WTC11 (cell line): ENCODE measurements around the gene OBP2B. TPM values are rescaled to one million over a fixed set of nuclear protein-coding genes. Genes with fewer than 3 reads are reported as not detected.

ENCODE experiments used
- ATAC-seq: fragments of 200-7000 bp; cut with Tn5 transposase; 2 replicates; pipeline ENCODE4 v1.10.0; 2021; ENCODE audit warnings: mild to moderate bottlenecking, moderate library complexity
- CTCF ChIA-PET: fragments of 300-600 bp; sonication (Branson Sonifier 250); formaldehyde crosslinking; loops from one replicate; lab custom pipeline; 2021; ENCODE audit warnings: antibody characterized with exemption; lab: Charles Lee
- POLR2A ChIA-PET: fragments of 350-600 bp; sonication (Branson Sonifier 250); formaldehyde crosslinking; loops from one replicate; lab custom pipeline; 2021; ENCODE audit warnings: antibody characterized with exemption; lab: Charles Lee
- DNase-seq: peaks from one replicate; pipeline ENCODE4 v3.0.0; 2021; ENCODE audit warnings: low spot score
- H3K27ac Mint-ChIP-seq: 2 replicates; pipeline ENCODE4 v1.8.0; 2021; ENCODE audit warnings: mixed read lengths
- H3K27me3 Mint-ChIP-seq: 2 replicates; pipeline ENCODE4 v1.8.0; 2021; ENCODE audit warnings: low read depth, mild to moderate bottlenecking, moderate library complexity, mixed read lengths
- H3K36me3 Mint-ChIP-seq: 2 replicates; pipeline ENCODE4 v1.8.0; 2021; ENCODE audit warnings: mixed read lengths
- H3K4me1 Mint-ChIP-seq: 2 replicates; pipeline ENCODE4 v1.8.0; 2022; ENCODE audit warnings: mixed read lengths
- H3K4me3 Mint-ChIP-seq: 2 replicates; pipeline ENCODE4 v1.8.0; 2021; ENCODE audit warnings: mild to moderate bottlenecking, moderate library complexity, mixed read lengths
- H3K9me3 Mint-ChIP-seq: 2 replicates; pipeline ENCODE4 v1.8.0; 2021; ENCODE audit warnings: mixed read lengths
- CREB1 ChIP-seq: sonication (generic); formaldehyde crosslinking; IDR thresholded peaks from 2 replicates; pipeline ENCODE4 v1.8.0; 2023; ENCODE audit warnings: mild to moderate bottlenecking, missing genetic modification reagents
- ESRRA ChIP-seq: sonication (generic); formaldehyde crosslinking; IDR thresholded peaks from 2 replicates; pipeline ENCODE4 v1.8.1; 2022; ENCODE audit warnings: mild to moderate bottlenecking, missing genetic modification reagents, borderline replicate concordance
- FOXK1 ChIP-seq: sonication (generic); formaldehyde crosslinking; IDR thresholded peaks from 2 replicates; pipeline ENCODE4 v1.8.0; 2022; ENCODE audit warnings: mild to moderate bottlenecking, moderate library complexity, missing genetic modification reagents
- IRF2 ChIP-seq: sonication (generic); formaldehyde crosslinking; IDR thresholded peaks from 2 replicates; pipeline ENCODE4 v1.8.0; 2022; ENCODE audit warnings: low read depth, missing genetic modification reagents, borderline replicate concordance
- MXD4 ChIP-seq: fragments of 250-450 bp; sonication (Bioruptor Pico); IDR thresholded peaks from 2 replicates; pipeline ENCODE4 v1.8.0; 2021; ENCODE audit warnings: mild to moderate bottlenecking, moderate library complexity, borderline replicate concordance
- SP1 ChIP-seq: sonication (generic); formaldehyde crosslinking; conservative IDR thresholded peaks from 2 replicates; pipeline ENCODE4 v1.8.1; 2022; ENCODE audit warnings: missing genetic modification reagents
- TCF7 ChIP-seq: sonication (generic); formaldehyde crosslinking; IDR thresholded peaks from 2 replicates; pipeline ENCODE4 v1.8.0; 2022; ENCODE audit warnings: mild to moderate bottlenecking, low read depth, missing genetic modification reagents, moderate library complexity
- USF1 ChIP-seq: sonication (generic); formaldehyde crosslinking; IDR thresholded peaks from 2 replicates; pipeline ENCODE4 v1.8.0; 2022; ENCODE audit warnings: mild to moderate bottlenecking, missing genetic modification reagents
- ZNF425 ChIP-seq: fragments of 250-450 bp; sonication (Bioruptor Pico); conservative IDR thresholded peaks from 2 replicates; pipeline ENCODE4 v1.9.0; 2021; ENCODE audit warnings: mild to moderate bottlenecking
- ZNF671 ChIP-seq: fragments of 250-450 bp; sonication (Bioruptor Pico); IDR thresholded peaks from 2 replicates; pipeline ENCODE4 v1.8.0; 2021; ENCODE audit warnings: mild to moderate bottlenecking
- total RNA-seq: library from RNA; stranded (reverse); gene quantifications from 3 replicates; pipeline ENCODE4 v1.2.3, GENCODE V29; 2021
- TF ChIP-seq, protein P1 (sequence below): sonication (generic); formaldehyde crosslinking; IDR thresholded peaks from 2 replicates; pipeline ENCODE4 v1.8.1; 2022; ENCODE audit warnings: low read depth, missing genetic modification reagents, borderline replicate concordance
- TF ChIP-seq, protein P2 (sequence below): sonication (generic); formaldehyde crosslinking; IDR thresholded peaks from 2 replicates; pipeline ENCODE4 v1.8.1; 2023; ENCODE audit warnings: mild to moderate bottlenecking, missing genetic modification reagents, moderate library complexity
- TF ChIP-seq, protein P3 (sequence below): sonication (generic); formaldehyde crosslinking; IDR thresholded peaks from 2 replicates; pipeline ENCODE4 v1.8.1; 2022; ENCODE audit warnings: missing genetic modification reagents, borderline replicate concordance
- TF ChIP-seq, protein P4 (sequence below): sonication (generic); formaldehyde crosslinking; IDR thresholded peaks from 2 replicates; pipeline ENCODE4 v1.8.1; 2022; ENCODE audit warnings: mild to moderate bottlenecking, moderate library complexity, missing genetic modification reagents

OBP2B gene
- total RNA-seq, 1 experiment from 2014 or later = not detected

DNA sequence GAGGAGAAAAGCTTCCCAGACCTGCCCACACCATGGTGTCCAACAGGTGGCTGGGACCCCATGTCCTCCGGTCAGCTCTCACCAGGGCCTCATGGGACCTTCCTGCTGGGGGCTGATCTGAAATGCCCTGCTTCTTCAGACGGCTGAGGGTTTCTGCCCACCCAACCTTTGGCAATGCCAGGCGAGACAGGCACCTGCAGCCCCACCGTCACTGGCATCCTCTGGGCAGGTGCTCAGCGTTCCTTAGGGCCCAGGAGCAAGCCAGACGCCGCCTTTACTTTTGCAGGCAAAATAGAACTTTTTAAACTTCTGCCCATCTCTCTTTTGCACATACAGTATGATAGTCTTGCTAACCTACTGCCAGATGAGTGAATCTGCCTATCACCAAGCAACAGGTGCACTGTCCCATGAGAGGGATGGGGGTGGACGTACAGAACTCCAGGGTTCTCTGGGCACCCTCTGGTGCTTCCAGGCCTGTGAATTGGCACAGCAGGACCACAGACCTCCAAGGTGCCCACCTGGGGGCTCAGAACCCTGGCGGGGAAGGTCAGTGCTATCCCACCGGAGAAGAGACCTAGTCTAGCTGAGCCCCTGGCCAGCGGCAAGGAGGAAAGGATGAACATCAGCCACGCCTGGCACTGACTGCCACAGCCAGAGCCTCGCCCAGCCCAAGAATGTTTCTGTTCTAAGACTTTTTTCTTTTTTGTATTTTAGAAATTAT is 7.5 kb downstream of the OBP2B start (continued):
- TF ChIP-seq, protein P1, sequence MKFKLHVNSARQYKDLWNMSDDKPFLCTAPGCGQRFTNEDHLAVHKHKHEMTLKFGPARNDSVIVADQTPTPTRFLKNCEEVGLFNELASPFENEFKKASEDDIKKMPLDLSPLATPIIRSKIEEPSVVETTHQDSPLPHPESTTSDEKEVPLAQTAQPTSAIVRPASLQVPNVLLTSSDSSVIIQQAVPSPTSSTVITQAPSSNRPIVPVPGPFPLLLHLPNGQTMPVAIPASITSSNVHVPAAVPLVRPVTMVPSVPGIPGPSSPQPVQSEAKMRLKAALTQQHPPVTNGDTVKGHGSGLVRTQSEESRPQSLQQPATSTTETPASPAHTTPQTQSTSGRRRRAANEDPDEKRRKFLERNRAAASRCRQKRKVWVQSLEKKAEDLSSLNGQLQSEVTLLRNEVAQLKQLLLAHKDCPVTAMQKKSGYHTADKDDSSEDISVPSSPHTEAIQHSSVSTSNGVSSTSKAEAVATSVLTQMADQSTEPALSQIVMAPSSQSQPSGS (CRISPR knock-in tag) = no peak
- no peak for TF ChIP-seq TCF7

DNA sequence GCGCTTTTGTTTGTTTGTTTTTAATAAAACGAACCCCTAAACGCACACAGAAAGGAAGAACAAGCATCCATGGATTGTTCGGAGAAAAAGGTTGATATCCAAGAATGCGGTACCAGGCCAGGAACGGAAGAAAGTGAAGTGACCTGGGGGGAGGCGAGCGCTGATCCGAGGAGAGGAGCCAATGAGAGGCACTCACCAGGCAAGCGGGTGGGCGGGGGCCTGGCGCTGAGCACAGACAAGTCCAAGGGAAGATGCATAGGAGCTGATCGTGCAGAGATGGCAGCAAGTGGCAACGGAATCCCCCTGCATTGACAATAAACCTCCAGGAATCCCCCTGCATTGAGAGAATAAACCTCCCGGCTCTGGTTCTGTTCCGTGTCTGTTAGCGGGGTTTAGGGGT is 8.4 kb downstream of the OBP2B start:
- H3K4me1 Mint-ChIP-seq = no peaks in the 10 kb centered on the region; the same call in 1 of the 2 replicates
- H3K27me3 Mint-ChIP-seq = peaks cover 68% of the 10 kb centered on the region
- POLR2A ChIA-PET = interaction anchor here (0.5 kb wide), 1 partner anchor 11 kb away, joined by 4 read pairs; no protein-coding TSS in a partner anchor
- DNase-seq (no peak), ATAC-seq (no peak)
- CTCF ChIA-PET = interaction anchor here (1.4 to 2.5 kb wide), 4 partner anchors 12 to 38 kb away, joined by 9 to 16 read pairs (median 10); no protein-coding TSS in a partner anchor
- H3K36me3 Mint-ChIP-seq = no peaks in the 10 kb centered on the region
- no peak overlapping the region for H3K27ac Mint-ChIP-seq
- no peak overlapping the region for H3K4me3 Mint-ChIP-seq
- TF ChIP-seq IRF2 (no peak), FOXK1 (no peak), MXD4 (CRISPR knock-in tag) (no peak), ZNF425 (CRISPR knock-in tag) (no peak), SP1 (CRISPR knock-in tag) (no peak), ZNF671 (CRISPR knock-in tag) (no peak), CREB1 (CRISPR knock-in tag) (no peak), USF1 (CRISPR knock-in tag) (no peak)
- TF ChIP-seq, protein P2, sequence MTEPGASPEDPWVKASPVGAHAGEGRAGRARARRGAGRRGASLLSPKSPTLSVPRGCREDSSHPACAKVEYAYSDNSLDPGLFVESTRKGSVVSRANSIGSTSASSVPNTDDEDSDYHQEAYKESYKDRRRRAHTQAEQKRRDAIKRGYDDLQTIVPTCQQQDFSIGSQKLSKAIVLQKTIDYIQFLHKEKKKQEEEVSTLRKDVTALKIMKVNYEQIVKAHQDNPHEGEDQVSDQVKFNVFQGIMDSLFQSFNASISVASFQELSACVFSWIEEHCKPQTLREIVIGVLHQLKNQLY = no peak
- TF ChIP-seq, all 79 proteins: peak for 0
- no peaks in the 10 kb centered on the region for H3K9me3 Mint-ChIP-seq

- Mint-ChIP-seq H3K4me1 (no peaks in the 10 kb centered on the region; the same call in 1 of the 2 replicates), H3K36me3 (no peaks in the 10 kb centered on the region), H3K27ac (no peak overlapping the region), H3K9me3 (peaks cover 6% of the 10 kb centered on the region), H3K4me3 (no peak overlapping the region), H3K27me3 (peaks cover 67% of the 10 kb centered on the region)
- TF ChIP-seq, protein P3, sequence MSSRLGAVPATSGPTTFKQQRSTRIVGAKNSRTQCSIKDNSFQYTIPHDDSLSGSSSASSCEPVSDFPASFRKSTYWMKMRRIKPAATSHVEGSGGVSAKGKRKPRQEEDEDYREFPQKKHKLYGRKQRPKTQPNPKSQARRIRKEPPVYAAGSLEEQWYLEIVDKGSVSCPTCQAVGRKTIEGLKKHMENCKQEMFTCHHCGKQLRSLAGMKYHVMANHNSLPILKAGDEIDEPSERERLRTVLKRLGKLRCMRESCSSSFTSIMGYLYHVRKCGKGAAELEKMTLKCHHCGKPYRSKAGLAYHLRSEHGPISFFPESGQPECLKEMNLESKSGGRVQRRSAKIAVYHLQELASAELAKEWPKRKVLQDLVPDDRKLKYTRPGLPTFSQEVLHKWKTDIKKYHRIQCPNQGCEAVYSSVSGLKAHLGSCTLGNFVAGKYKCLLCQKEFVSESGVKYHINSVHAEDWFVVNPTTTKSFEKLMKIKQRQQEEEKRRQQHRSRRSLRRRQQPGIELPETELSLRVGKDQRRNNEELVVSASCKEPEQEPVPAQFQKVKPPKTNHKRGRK (CRISPR knock-in tag) = no peak
- TF ChIP-seq ESRRA (CRISPR knock-in tag) = no peak
- TF ChIP-seq, protein P4, sequence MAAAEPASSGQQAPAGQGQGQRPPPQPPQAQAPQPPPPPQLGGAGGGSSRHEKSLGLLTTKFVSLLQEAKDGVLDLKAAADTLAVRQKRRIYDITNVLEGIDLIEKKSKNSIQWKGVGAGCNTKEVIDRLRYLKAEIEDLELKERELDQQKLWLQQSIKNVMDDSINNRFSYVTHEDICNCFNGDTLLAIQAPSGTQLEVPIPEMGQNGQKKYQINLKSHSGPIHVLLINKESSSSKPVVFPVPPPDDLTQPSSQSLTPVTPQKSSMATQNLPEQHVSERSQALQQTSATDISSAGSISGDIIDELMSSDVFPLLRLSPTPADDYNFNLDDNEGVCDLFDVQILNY (CRISPR knock-in tag) = no peak
- ATAC-seq (peak; percentile 78), DNase-seq (peak; percentile 34)
- ChIA-PET CTCF (interaction anchor here (0.8 to 2.5 kb wide), 5 partner anchors 12 to 142 kb away, joined by 3 to 16 read pairs (median 9); no protein-coding TSS in a partner anchor), POLR2A (no interaction called here)
Observed at GRCh38 chr9:133199648-133200321, 9.3 kb downstream of the OBP2B start.
